ENCODE measurements around the gene LPCAT2. TPM values are rescaled to one million over a fixed set of nuclear protein-coding genes. Genes with fewer than 3 reads are reported as not detected.
A peak's percentile ranks its signal among the peaks of the same experiment; 100 is the strongest.

The LPCAT2 gene
- total and polyA plus RNA-seq, 9 donors: 13.5 to 28.6 (median 18.6) TPM

DNA sequence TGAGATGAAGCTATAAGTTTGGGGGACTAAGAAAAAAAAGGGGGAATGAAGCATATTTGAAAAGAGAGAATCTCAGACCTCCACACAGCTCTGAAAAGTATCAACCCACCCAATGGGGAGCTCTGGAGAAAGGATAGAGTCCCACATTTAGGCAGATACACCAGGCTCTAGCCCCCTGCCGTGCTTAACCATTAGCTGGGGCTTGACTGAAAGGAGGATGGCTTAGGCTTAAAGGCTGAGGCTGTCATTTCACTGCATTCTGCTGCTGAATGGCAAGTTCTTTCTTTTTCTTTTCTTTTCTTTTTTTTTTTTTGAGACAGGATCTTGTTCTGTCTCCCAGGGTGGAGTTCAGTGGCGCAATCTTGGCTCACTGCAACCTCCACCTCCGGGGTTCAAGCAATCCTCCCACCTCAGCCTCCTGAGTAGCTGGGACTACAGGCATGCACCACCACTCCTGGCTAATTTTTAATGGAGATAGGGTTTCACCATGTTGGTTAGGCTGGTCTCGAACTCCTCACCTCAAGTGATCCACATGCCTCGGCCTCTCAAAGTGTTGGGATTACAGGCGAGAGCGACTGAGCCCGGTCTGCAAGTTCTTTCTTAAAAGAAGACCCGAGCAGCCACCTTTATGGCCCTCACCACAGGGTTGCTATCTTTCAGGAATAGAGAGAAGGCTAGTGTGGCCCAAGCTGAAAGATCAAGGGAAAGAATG, 38.9 kb upstream of the LPCAT2 start:
- 80% methylated on average over 5 of the region's 9 CpGs for WGBS (ENCODE audit: insufficient coverage)
- H3K27me3 ChIP-seq (ENCODE audit: control insufficient read depth, insufficient read depth, low read length): no peaks in the 10 kb centered on the region
- no peak for DNase-seq
- no peaks in the 10 kb centered on the region for H3K9me3 ChIP-seq (replicated peaks; ENCODE audit: control insufficient read depth, low read depth, low read length)
- no peak overlapping the region for H3K4me3 ChIP-seq (ENCODE audit: low read length)
- no peak overlapping the region for H3K27ac ChIP-seq (ENCODE audit: low read length)
- peaks cover 12% of the 10 kb centered on the region for H3K4me1 ChIP-seq (ENCODE audit: control insufficient read depth, insufficient read depth, low read length)
- no peaks in the 10 kb centered on the region for H3K36me3 ChIP-seq (ENCODE audit: control insufficient read depth, insufficient read depth, low read length)

DNA sequence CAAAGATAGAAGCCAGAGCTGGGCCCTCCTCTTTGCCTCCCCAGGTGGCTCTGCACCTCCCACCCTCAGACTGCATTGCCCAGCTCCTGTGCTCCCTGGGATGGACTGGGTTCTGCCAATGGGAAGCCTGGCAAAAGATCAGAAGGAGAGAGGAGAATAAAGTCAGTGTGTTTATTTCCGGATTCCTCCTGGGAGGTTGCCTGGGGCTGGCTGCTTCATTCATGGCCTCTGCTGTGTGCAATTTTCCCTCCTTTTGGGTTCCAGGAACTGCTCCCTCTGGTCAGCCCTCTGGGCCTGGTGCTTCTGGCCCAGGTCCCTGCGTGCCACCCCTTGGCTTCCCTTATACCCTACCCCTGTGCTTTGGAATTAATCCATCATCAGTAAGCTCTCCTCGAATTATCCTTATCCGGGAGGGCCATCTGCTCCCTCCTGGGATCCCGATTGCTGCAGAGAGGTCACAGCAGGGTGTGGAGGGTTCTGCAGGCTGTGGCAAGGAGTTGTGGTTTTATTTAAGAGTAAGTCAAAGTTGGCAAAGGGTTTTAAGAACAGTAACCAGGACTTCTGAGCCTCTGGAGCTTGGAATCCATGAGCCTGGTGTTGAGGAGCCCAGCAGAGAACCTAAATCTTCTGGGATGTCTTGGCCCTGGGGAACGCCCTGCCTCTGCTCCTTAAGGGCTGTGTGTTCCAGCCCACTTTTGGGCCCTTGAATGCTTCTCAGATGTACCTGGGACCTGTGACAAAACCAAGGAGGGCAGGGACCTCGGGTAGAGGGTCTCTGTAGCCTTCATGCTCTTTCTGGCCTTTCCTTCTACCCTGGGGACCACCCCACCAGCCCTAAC, 38.1 kb upstream of the LPCAT2 start:
- Histone ChIP-seq H3K27me3 (ENCODE audit: control insufficient read depth, insufficient read depth, low read length) (no peaks in the 10 kb centered on the region), H3K36me3 (ENCODE audit: control insufficient read depth, insufficient read depth, low read length) (no peaks in the 10 kb centered on the region), H3K9me3 (replicated peaks; ENCODE audit: control insufficient read depth, low read depth, low read length) (no peaks in the 10 kb centered on the region), H3K27ac (ENCODE audit: low read length) (no peak overlapping the region), H3K4me1 (ENCODE audit: control insufficient read depth, insufficient read depth, low read length) (peaks cover 13% of the 10 kb centered on the region), H3K4me3 (ENCODE audit: low read length) (no peak overlapping the region)
- WGBS (ENCODE audit: insufficient coverage): 44% methylated on average over 5 of the region's 7 CpGs
- no peak for DNase-seq

GRCh38 chr16:55471448-55472097, 37.3 kb upstream of the LPCAT2 start:
- no peak overlapping the region for H3K27ac ChIP-seq (ENCODE audit: low read length)
- no peak overlapping the region for H3K4me3 ChIP-seq (ENCODE audit: low read length)
- no peaks in the 10 kb centered on the region for H3K27me3 ChIP-seq (ENCODE audit: control insufficient read depth, insufficient read depth, low read length)
- no peak for DNase-seq
- no CpG with 5 or more reads among the region's 4 CpGs for WGBS (ENCODE audit: insufficient coverage)
- H3K36me3 ChIP-seq (ENCODE audit: control insufficient read depth, insufficient read depth, low read length): no peaks in the 10 kb centered on the region
- H3K4me1 ChIP-seq (ENCODE audit: control insufficient read depth, insufficient read depth, low read length): peaks cover 19% of the 10 kb centered on the region
- H3K9me3 ChIP-seq (replicated peaks; ENCODE audit: control insufficient read depth, low read depth, low read length): no peaks in the 10 kb centered on the region

DNA sequence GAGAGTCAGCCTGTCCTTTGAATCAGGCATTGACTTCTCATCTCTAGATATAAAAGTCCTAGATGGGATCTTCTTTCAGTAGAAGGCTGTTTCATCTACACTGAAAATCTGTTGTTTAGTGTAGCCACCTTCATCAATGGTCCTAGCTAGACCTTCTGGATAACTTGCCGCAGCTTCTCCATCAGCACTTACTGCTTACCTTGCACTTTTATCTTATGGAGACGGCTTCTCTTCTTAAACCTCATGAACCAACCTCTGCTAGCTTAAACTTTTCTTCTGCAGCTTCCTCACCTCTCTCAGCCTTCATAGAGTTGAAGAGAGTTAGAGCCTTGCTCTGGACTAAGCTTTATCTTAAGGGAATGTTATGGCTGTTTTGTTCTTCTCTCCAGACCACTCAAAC, 35.3 kb upstream of the LPCAT2 start:
- H3K27me3 ChIP-seq (ENCODE audit: control insufficient read depth, insufficient read depth, low read length): peaks cover 2% of the 10 kb centered on the region
- H3K36me3 ChIP-seq (ENCODE audit: control insufficient read depth, insufficient read depth, low read length): no peaks in the 10 kb centered on the region
- no peak overlapping the region for H3K27ac ChIP-seq (ENCODE audit: low read length)
- no peak overlapping the region for H3K4me3 ChIP-seq (ENCODE audit: low read length)
- peaks cover 38% of the 10 kb centered on the region for H3K4me1 ChIP-seq (ENCODE audit: control insufficient read depth, insufficient read depth, low read length)
- no peak for DNase-seq
- no peaks in the 10 kb centered on the region for H3K9me3 ChIP-seq (replicated peaks; ENCODE audit: control insufficient read depth, low read depth, low read length)
- WGBS (ENCODE audit: insufficient coverage): no CpG with 5 or more reads among the region's 2 CpGs

DNA sequence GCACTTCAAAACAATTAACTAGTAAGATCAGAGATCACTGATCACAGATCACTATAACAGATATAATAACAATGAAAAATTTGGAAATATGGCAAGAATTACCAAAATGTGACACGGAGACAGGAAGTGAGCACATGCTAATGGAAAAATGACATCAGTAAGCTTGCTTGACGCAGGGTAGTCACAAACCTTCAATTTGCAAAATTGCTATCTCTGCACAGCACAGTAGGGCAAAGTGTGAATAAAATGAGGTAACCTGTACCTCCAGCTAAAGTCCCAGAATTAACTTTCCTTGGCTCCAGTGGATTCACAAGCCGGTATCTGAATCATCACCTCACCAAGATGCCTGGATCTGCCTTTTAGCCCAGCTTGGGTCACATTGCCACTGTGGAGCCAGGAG, 34.1 kb upstream of the LPCAT2 start:
- H3K36me3 ChIP-seq (ENCODE audit: control insufficient read depth, insufficient read depth, low read length): no peaks in the 10 kb centered on the region
- peaks cover 5% of the 10 kb centered on the region for H3K27me3 ChIP-seq (ENCODE audit: control insufficient read depth, insufficient read depth, low read length)
- H3K9me3 ChIP-seq (replicated peaks; ENCODE audit: control insufficient read depth, low read depth, low read length): no peaks in the 10 kb centered on the region
- no peak overlapping the region for H3K27ac ChIP-seq (ENCODE audit: low read length)
- no CpG with 5 or more reads among the region's 3 CpGs for WGBS (ENCODE audit: insufficient coverage)
- no peak for DNase-seq
- peaks cover 45% of the 10 kb centered on the region for H3K4me1 ChIP-seq (ENCODE audit: control insufficient read depth, insufficient read depth, low read length)
- no peak overlapping the region for H3K4me3 ChIP-seq (ENCODE audit: low read length)

DNA sequence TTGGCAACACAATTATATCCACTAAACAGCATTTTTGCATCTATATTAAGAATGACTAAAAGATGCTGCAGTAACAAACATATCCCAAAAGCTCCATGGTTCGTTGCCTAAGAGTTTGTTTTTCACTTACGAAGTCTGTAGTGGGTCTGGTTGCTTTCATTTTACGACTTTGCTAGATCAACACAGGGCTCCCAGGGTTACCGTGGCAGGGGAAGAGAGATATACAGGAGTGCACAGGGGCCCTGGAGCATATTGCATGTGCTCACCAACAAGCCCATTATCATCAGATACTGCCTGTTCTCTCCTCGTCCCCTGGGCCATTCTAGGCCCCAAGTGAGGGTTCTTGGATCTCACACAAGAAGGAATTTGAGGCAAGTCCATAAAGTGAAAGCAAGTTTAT, 33.0 kb upstream of the LPCAT2 start:
- Histone ChIP-seq H3K9me3 (replicated peaks; ENCODE audit: control insufficient read depth, low read depth, low read length) (no peaks in the 10 kb centered on the region), H3K36me3 (ENCODE audit: control insufficient read depth, insufficient read depth, low read length) (no peaks in the 10 kb centered on the region), H3K4me3 (ENCODE audit: low read length) (no peak overlapping the region), H3K27ac (ENCODE audit: low read length) (peak overlapping the region; percentile 93), H3K27me3 (ENCODE audit: control insufficient read depth, insufficient read depth, low read length) (peaks cover 8% of the 10 kb centered on the region), H3K4me1 (ENCODE audit: control insufficient read depth, insufficient read depth, low read length) (peaks cover 48% of the 10 kb centered on the region)
- peak; percentile 81 for DNase-seq
- WGBS (ENCODE audit: insufficient coverage): 18% methylated on average over 3 of the region's 5 CpGs

DNA sequence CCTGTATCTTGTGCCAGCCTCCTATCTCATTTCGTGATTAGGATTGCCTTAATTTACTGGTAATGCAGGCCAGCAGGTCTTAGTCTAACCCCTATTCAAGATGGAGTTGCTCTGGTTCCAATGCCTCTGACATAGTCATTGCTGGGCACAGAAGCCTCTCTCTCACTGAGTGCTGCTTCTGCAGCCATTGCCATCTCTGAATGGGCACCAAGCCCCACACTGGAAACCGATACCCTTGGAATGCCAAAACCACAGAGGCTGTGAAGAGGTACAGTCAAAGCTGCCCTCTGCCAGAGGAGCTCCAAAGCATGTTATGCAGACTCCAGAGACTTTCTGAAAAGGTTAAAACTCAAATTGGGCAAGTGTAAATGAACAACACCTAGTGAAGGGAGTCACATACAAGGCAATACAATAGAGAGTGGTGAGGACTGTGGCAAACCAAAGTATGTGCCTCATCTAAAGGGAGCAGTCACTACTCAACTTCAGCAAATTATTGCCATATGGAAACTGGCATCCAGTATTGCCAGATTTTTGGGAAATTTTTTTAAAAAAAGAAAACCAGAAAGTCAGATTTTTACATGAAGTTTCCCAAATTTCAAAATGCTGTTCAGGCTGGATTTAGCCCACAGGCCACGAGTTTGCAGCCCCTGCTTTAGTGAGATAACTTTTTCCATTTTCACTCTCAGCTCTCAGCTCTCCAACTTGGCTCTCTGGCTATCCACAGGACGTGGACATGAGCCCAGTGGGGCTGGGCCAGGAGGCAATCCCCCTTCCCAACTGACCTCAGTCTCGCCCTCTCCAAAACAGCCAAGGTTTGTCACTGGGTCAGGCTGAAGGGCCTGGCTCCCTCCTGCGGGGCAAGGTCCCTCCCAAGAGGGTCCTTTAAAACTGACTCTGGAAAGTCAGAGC, 32.0 kb upstream of the LPCAT2 start:
- Histone ChIP-seq H3K4me3 (ENCODE audit: low read length) (no peak overlapping the region), H3K36me3 (ENCODE audit: control insufficient read depth, insufficient read depth, low read length) (peaks cover 5% of the 10 kb centered on the region), H3K9me3 (replicated peaks; ENCODE audit: control insufficient read depth, low read depth, low read length) (no peaks in the 10 kb centered on the region), H3K27me3 (ENCODE audit: control insufficient read depth, insufficient read depth, low read length) (peaks cover 8% of the 10 kb centered on the region), H3K27ac (ENCODE audit: low read length) (peak overlapping the region; percentile 93), H3K4me1 (ENCODE audit: control insufficient read depth, insufficient read depth, low read length) (peaks cover 53% of the 10 kb centered on the region)
- DNase-seq: peak; percentile 95
- WGBS (ENCODE audit: insufficient coverage): 49% methylated on average over 6 of the region's 6 CpGs

GRCh38 chr16:55477736-55478135, 31.1 kb upstream of the LPCAT2 start:
- DNase-seq: no peak
- Histone ChIP-seq H3K27ac (ENCODE audit: low read length) (peak overlapping the region; percentile 93), H3K36me3 (ENCODE audit: control insufficient read depth, insufficient read depth, low read length) (peaks cover 8% of the 10 kb centered on the region), H3K4me1 (ENCODE audit: control insufficient read depth, insufficient read depth, low read length) (peaks cover 53% of the 10 kb centered on the region), H3K4me3 (ENCODE audit: low read length) (no peak overlapping the region), H3K27me3 (ENCODE audit: control insufficient read depth, insufficient read depth, low read length) (peaks cover 8% of the 10 kb centered on the region), H3K9me3 (replicated peaks; ENCODE audit: control insufficient read depth, low read depth, low read length) (no peaks in the 10 kb centered on the region)
- 100% methylated on average over 1 of the region's 3 CpGs for WGBS (ENCODE audit: insufficient coverage)

DNA sequence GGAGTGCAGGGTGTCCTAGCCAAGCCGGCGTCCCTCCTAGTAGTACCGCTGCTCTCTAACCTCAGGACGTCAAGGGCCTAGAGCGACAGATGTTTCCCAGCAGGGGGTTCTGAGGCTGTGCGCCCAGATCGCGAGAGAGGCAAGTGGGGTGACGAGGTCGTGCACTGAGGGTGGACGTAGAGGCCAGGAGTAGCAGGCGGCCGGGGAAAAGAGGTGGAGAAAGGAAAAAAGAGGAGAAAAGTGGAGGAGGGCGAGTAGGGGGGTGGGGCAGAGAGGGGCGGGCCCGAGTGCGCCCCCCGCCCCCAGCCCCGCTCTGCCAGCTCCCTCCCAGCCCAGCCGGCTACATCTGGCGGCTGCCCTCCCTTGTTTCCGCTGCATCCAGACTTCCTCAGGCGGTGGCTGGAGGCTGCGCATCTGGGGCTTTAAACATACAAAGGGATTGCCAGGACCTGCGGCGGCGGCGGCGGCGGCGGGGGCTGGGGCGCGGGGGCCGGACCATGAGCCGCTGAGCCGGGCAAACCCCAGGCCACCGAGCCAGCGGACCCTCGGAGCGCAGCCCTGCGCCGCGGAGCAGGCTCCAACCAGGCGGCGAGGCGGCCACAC, 29.9 kb upstream of the LPCAT2 start, which contains the start of gene MMP2:
Gene MMP2 (plus strand): TSS at position 372 of the 603 bp plus-strand sequence. CDS start 282 bp downstream, outside the sequence.
- under 1% methylated on average over 33 of the region's 46 CpGs for WGBS (ENCODE audit: insufficient coverage)
- Histone ChIP-seq H3K9me3 (replicated peaks; ENCODE audit: control insufficient read depth, low read depth, low read length) (no peaks in the 10 kb centered on the region), H3K27me3 (ENCODE audit: control insufficient read depth, insufficient read depth, low read length) (peaks cover 8% of the 10 kb centered on the region), H3K4me3 (ENCODE audit: low read length) (peak within 1 kb of the TSS; percentile 80), H3K36me3 (ENCODE audit: control insufficient read depth, insufficient read depth, low read length) (peaks cover 20% of the 10 kb centered on the region), H3K4me1 (ENCODE audit: control insufficient read depth, insufficient read depth, low read length) (peaks cover 53% of the 10 kb centered on the region), H3K27ac (ENCODE audit: low read length) (peak within 1 kb of the TSS; percentile 93)
- peak; percentile 97 for DNase-seq

Data from muscle of leg (tissue), 11 donors.